Airway epithelial cell (primary cell): Measurements from ENCODE around the gene FXYD6. TPM values are rescaled to one million over a fixed set of nuclear protein-coding genes. Genes with fewer than 3 reads are reported as not detected.

Experiments
- total RNA-seq: library from RNA; depleted of rRNA; stranded (reverse); fragments of >200 nt; gene quantifications from 2 replicates; pipeline ENCODE4 v1.2.3, GENCODE V29; 2015

Gene FXYD6, protein sequence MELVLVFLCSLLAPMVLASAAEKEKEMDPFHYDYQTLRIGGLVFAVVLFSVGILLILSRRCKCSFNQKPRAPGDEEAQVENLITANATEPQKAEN
- total RNA-seq: 0.21 TPM in 1 of 2 replicates, not detected in the other

DNA sequence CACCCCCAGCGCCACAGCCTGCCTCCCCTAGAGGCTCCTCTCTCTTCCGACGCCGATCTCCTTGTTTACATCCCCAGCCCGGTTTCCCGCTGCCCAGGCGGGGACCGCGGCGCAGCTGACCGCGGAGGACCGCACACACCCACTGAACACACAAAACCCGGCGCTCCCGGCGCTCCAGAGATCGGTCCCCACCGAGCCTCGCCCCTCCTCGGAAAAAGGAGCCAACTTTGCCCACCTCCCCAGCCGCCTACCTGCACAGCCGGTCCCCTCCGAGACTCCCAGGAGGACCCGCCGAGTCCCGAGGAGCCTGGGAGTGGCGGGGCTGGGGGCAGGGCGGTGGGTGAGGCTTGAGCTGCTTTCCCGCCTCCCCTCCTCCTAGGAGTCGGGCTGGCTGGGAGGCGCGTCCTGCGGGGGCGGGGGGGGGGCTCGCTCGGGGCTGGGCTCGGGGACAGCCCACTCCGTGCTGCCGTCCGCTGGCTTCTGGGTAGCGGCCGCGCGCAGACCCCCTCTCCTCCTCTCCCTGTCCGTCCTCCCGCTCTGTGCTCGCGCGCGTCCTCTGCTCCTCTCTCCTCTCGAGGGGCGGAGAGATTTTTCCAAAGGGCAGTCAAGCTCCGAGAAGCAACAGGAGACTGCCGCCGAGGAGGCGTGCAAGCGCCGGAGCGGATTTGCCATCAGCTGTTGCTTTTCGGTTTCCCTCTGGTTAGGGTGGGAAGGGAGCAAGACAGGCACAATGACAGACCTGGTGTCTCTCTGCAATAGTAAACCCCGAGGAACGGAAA, at the start of gene FXYD6:
Gene FXYD6, minus strand, starts transcription at position 318 of the 779 bp plus-strand sequence. CDS start 33,882 bp downstream, outside the sequence.

DNA sequence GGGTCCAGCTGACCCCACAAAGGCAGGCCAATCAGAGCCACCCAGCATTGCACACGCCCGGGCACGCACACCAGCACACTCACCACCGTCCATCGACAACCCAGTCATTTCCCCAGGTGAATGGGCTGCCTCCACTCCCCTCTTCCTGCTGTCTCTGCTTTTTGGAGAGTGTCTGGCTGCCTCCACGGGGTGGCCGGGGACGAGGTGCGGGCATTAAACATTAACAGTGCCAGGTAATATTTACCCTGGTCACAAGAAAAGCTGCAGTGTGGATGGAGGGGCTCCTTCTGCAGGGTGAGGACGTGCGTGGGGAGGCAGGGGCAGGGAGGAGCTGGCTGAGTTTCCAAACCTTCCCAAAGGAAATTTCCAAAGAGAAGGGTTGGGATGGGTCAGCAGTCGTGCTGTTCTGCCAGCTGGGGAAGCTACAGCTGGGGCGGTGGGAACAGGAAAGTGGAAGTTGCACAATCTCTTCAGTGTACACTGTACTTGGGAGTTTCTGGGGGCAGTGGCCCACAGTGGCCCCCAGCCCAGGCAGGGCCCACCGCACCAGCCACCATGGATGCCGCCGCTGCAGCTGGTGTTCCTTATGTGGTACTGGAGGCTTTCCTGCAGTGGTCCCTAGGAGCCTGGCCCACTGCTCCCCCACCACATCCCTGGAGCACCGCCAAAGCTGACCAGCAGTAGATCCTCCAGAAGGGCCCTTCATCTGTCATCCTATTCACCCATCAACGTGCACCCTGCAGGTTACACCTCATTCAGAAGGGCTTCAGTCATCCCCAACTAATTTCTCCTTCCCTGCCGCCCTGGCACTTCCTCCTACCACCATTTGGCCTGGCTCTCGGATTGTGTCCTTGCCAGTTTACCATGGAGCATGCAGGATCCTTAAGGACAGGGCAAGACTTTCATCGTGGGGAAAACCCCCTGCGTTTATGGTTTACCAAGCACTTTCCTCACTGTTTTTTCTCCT, 51.6 kb downstream of the FXYD6 start, which contains the start of gene FXYD2:
Gene FXYD2, minus strand, starts transcription at position 174 of the 967 bp plus-strand sequence. Its CDS starts 66 bp downstream, at position 108.

DNA sequence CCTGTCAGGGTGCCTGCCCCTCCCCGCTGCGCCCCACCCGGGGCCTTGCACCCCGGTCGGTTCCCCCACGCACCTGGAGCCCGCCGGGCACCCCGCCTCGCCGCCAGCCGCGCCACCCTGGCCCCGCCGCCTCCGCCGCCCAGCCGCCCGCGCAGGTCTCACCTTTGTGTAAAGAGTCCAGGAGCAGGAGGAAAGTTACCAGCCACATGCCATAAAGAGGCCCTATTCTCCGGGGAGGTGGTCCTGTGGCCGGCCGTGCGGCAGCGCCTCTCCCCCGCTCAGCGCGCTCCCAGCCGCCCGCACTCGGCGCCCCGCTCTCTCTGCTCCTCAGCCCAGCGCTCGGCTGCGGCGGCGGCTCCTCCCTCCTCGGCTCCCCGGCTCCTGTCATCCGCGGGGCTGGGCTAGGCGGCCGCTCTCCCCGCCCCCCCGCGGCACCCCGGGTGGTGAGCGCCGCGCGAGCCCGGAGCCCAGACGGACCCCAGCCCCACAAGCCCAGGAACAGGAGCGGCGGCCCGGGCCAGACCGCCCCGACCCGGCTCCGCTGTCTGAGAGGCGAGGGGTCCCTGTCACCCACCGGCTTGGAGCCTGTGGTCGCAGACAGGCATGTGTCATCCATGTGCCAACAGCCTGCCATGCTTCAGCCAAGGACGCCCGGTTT, 79.5 kb downstream of the FXYD6 start, which contains the start of gene DSCAML1:
Gene DSCAML1, minus strand, starts transcription at position 345 of the 658 bp plus-strand sequence. Its CDS starts 137 bp downstream, at position 208.

Other genes starting within 250 kb of the FXYD6 start
- 0.05 TPM in 1 of 2 replicates, not detected in the other for gene DSCAML1, start 79.4 kb downstream of the FXYD6 start, total RNA-seq
- gene FXYD2, start 51.9 kb downstream of the FXYD6 start, total RNA-seq: not detected in 2 replicates
- 22.9 and 32.7 TPM in 2 replicates for gene TMPRSS13, start 52.7 kb upstream of the FXYD6 start, total RNA-seq
- gene IL10RA, start 109.7 kb upstream of the FXYD6 start, total RNA-seq: not detected in 2 replicates
- gene TMPRSS4, start 200.4 kb upstream of the FXYD6 start, total RNA-seq: 49.7 and 60.5 TPM in 2 replicates
- gene SMIM35, start 210.3 kb upstream of the FXYD6 start, total RNA-seq: not detected in 2 replicates